ENCODE data around the gene PPP1R16B. TPM values are rescaled to one million over a fixed set of nuclear protein-coding genes. Genes with fewer than 3 reads are reported as not detected.
"Not testable (repeated sequence)": the region's sequence is repeated elsewhere in the genome, so short reads cannot be mapped to it uniquely, and the experiment has no call there.

The PPP1R16B gene
- total RNA-seq, 2 donors from 2014 or later, result 74.6 to 119 TPM

- Mint-ChIP-seq H3K4me1 (ENCODE audit: low read depth in 2 of 2) (peaks cover 16 to 23% of the 10 kb centered on the region in 2 donors), H3K27ac (peak overlapping the region; percentile 86 to 88), H3K27me3 (no peaks in the 10 kb centered on the region), H3K36me3 (peaks cover 17% of the 10 kb centered on the region), H3K9me3 (no peaks in the 10 kb centered on the region), H3K4me3 (peak overlapping the region; percentile 74)
- ATAC-seq (peak; percentile 71 to 91), DNase-seq (ENCODE audit: low spot score) (peak; percentile 66)
Observed at GRCh38 chr20:38776363-38776762, 29.1 kb upstream of the PPP1R16B start.

- peaks cover under 1% of the 10 kb centered on the region for H3K36me3 Mint-ChIP-seq
- H3K27ac Mint-ChIP-seq, result peak overlapping the region in 1 of 2 donors; percentile 12
- DNase-seq (ENCODE audit: low spot score), result no peak
- no peaks in the 10 kb centered on the region for H3K27me3 Mint-ChIP-seq
- no peaks in the 10 kb centered on the region for H3K9me3 Mint-ChIP-seq
- no peak overlapping the region for H3K4me3 Mint-ChIP-seq
- ATAC-seq, result no peak
- H3K4me1 Mint-ChIP-seq (ENCODE audit: low read depth in 2 of 2), result peaks cover 11 to 16% of the 10 kb centered on the region in 2 donors
Observed at GRCh38 chr20:38779247-38780097, 26.0 kb upstream of the PPP1R16B start.

- Mint-ChIP-seq H3K27ac (no peak overlapping the region), H3K36me3 (no peaks in the 10 kb centered on the region), H3K4me1 (ENCODE audit: low read depth in 2 of 2) (peaks cover 0 to 3% of the 10 kb centered on the region in 2 donors), H3K27me3 (no peaks in the 10 kb centered on the region), H3K4me3 (no peak overlapping the region), H3K9me3 (no peaks in the 10 kb centered on the region)
- no peak for ATAC-seq
- no peak for DNase-seq (ENCODE audit: low spot score)
Observed at GRCh38 chr20:38782275-38782674, 23.2 kb upstream of the PPP1R16B start.

- ATAC-seq, result no peak
- Mint-ChIP-seq H3K9me3 (no peaks in the 10 kb centered on the region), H3K27ac (peak overlapping the region in 1 of 2 donors; percentile 16), H3K27me3 (no peaks in the 10 kb centered on the region), H3K4me3 (no peak overlapping the region), H3K36me3 (no peaks in the 10 kb centered on the region), H3K4me1 (ENCODE audit: low read depth in 2 of 2) (peaks cover 9 to 13% of the 10 kb centered on the region in 2 donors)
- no peak for DNase-seq (ENCODE audit: low spot score)
Observed at GRCh38 chr20:38787870-38788269, 17.6 kb upstream of the PPP1R16B start.

GRCh38 chr20:38789503-38790199 lies 15.8 kb upstream of the PPP1R16B start:
- Mint-ChIP-seq H3K4me1 (ENCODE audit: low read depth in 2 of 2) (peaks cover 16% of the 10 kb centered on the region in 2 donors), H3K9me3 (no peaks in the 10 kb centered on the region), H3K27ac (no peak overlapping the region), H3K27me3 (no peaks in the 10 kb centered on the region), H3K4me3 (no peak overlapping the region), H3K36me3 (no peaks in the 10 kb centered on the region)
- ATAC-seq, result no peak
- DNase-seq (ENCODE audit: low spot score), result no peak

GRCh38 chr20:38790200-38791053 lies 15.1 kb upstream of the PPP1R16B start:
- ATAC-seq (peak; percentile 68 to 71), DNase-seq (ENCODE audit: low spot score) (no peak)
- Mint-ChIP-seq H3K36me3 (no peaks in the 10 kb centered on the region), H3K4me3 (no peak overlapping the region), H3K4me1 (ENCODE audit: low read depth in 2 of 2) (peaks cover 12 to 16% of the 10 kb centered on the region in 2 donors), H3K9me3 (no peaks in the 10 kb centered on the region), H3K27me3 (no peaks in the 10 kb centered on the region), H3K27ac (no peak overlapping the region)

GRCh38 chr20:38791291-38791690 lies 14.2 kb upstream of the PPP1R16B start:
- DNase-seq (ENCODE audit: low spot score) (no peak), ATAC-seq (no peak)
- Mint-ChIP-seq H3K9me3 (no peaks in the 10 kb centered on the region), H3K36me3 (no peaks in the 10 kb centered on the region), H3K27ac (no peak overlapping the region), H3K4me3 (no peak overlapping the region), H3K4me1 (ENCODE audit: low read depth in 2 of 2) (peaks cover 12 to 16% of the 10 kb centered on the region in 2 donors), H3K27me3 (no peaks in the 10 kb centered on the region)

- no peak overlapping the region for H3K27ac Mint-ChIP-seq
- no peak overlapping the region for H3K4me3 Mint-ChIP-seq
- no peaks in the 10 kb centered on the region for H3K36me3 Mint-ChIP-seq
- H3K4me1 Mint-ChIP-seq (ENCODE audit: low read depth in 2 of 2), result peaks cover 12 to 16% of the 10 kb centered on the region in 2 donors
- H3K27me3 Mint-ChIP-seq, result no peaks in the 10 kb centered on the region
- ATAC-seq, result no peak
- DNase-seq (ENCODE audit: low spot score), result no peak
- H3K9me3 Mint-ChIP-seq, result no peaks in the 10 kb centered on the region
Observed at GRCh38 chr20:38791940-38792339, 13.6 kb upstream of the PPP1R16B start.

GRCh38 chr20:38794057-38794456 lies 11.4 kb upstream of the PPP1R16B start:
- not testable (repeated sequence) for DNase-seq (ENCODE audit: low spot score); H3K27me3 Mint-ChIP-seq; H3K4me3 Mint-ChIP-seq; ATAC-seq; H3K27ac Mint-ChIP-seq; H3K36me3 Mint-ChIP-seq; H3K9me3 Mint-ChIP-seq
- H3K4me1 Mint-ChIP-seq (ENCODE audit: low read depth in 2 of 2), result peaks cover 21 to 30% of the 10 kb centered on the region in 2 donors

GRCh38 chr20:38798266-38798665 lies 7.2 kb upstream of the PPP1R16B start:
- no peak for ATAC-seq
- Mint-ChIP-seq H3K4me3 (peak overlapping the region; percentile 0), H3K9me3 (no peaks in the 10 kb centered on the region), H3K36me3 (peaks cover 4% of the 10 kb centered on the region), H3K27me3 (no peaks in the 10 kb centered on the region), H3K27ac (peak overlapping the region; percentile 69 to 80), H3K4me1 (ENCODE audit: low read depth in 2 of 2) (peaks cover 23 to 31% of the 10 kb centered on the region in 2 donors)
- no peak for DNase-seq (ENCODE audit: low spot score)

GRCh38 chr20:38799203-38799602 lies 6.3 kb upstream of the PPP1R16B start:
- Mint-ChIP-seq H3K27me3 (no peaks in the 10 kb centered on the region), H3K36me3 (peaks cover 4% of the 10 kb centered on the region), H3K4me1 (ENCODE audit: low read depth in 2 of 2) (peaks cover 27 to 33% of the 10 kb centered on the region in 2 donors), H3K27ac (peak overlapping the region; percentile 69 to 80), H3K4me3 (peak overlapping the region; percentile 50), H3K9me3 (no peaks in the 10 kb centered on the region)
- ATAC-seq (peak in 1 of 2 donors; percentile 62), DNase-seq (ENCODE audit: low spot score) (no peak)

- H3K9me3 Mint-ChIP-seq, result no peaks in the 10 kb centered on the region
- peaks cover 37 to 44% of the 10 kb centered on the region in 2 donors for H3K4me1 Mint-ChIP-seq (ENCODE audit: low read depth in 2 of 2)
- no peaks in the 10 kb centered on the region for H3K27me3 Mint-ChIP-seq
- H3K27ac Mint-ChIP-seq, result no peak overlapping the region
- ATAC-seq, result no peak
- H3K4me3 Mint-ChIP-seq, result no peak overlapping the region
- peaks cover 4% of the 10 kb centered on the region for H3K36me3 Mint-ChIP-seq
- no peak for DNase-seq (ENCODE audit: low spot score)
Observed at GRCh38 chr20:38800882-38801281, 4.6 kb upstream of the PPP1R16B start.

GRCh38 chr20:38804221-38804620 lies 1.3 kb upstream of the PPP1R16B start:
- Mint-ChIP-seq H3K4me3 (peak overlapping the region; percentile 74), H3K27me3 (no peaks in the 10 kb centered on the region), H3K36me3 (peaks cover 6% of the 10 kb centered on the region), H3K9me3 (no peaks in the 10 kb centered on the region), H3K27ac (peak overlapping the region; percentile 87 to 93), H3K4me1 (ENCODE audit: low read depth in 2 of 2) (peaks cover 41 to 47% of the 10 kb centered on the region in 2 donors)
- DNase-seq (ENCODE audit: low spot score) (no peak), ATAC-seq (no peak)

Data from natural killer cell treated with Interleukin-12 subunit alpha and Interleukin-12 subunit beta and Interleukin-15 and Interleukin-18, amount 100 ng/mL, for 72 hours (primary cell).